Left hindlimb (tissue), 1 donor: ENCODE results near the gene QPRT.
"Not testable (repeated sequence)": the region's sequence is repeated elsewhere in the genome, so short reads cannot be mapped to it uniquely, and the experiment has no call there.

Experiments
- DNase-seq: peaks from one replicate; pipeline ENCODE4 v3.0.0-alpha.2; 2018

QPRT gene

GRCh38 chr16:29694384-29695195, 15.6 kb downstream of the QPRT start:
- peak; percentile 78 for DNase-seq

- DNase-seq, result not testable (repeated sequence)
Measured at GRCh38 chr16:29695675-29696074, 16.7 kb downstream of the QPRT start.

GRCh38 chr16:29696881-29697331, 17.9 kb downstream of the QPRT start:
- DNase-seq, result no peak

GRCh38 chr16:29697391-29697790, 18.4 kb downstream of the QPRT start:
- DNase-seq, result no peak

GRCh38 chr16:29698042-29698441, 19.1 kb downstream of the QPRT start:
- DNase-seq, result no peak

- no peak for DNase-seq
Measured at GRCh38 chr16:29698484-29699323, 19.7 kb downstream of the QPRT start.

GRCh38 chr16:29699324-29700219, 20.6 kb downstream of the QPRT start:
- no peak for DNase-seq

- DNase-seq, result peak; percentile 66
Measured at GRCh38 chr16:29700253-29700987, 21.4 kb downstream of the QPRT start.

GRCh38 chr16:29701214-29701555, 22.2 kb downstream of the QPRT start:
- no peak for DNase-seq

GRCh38 chr16:29702269-29702668, 23.3 kb downstream of the QPRT start:
- no peak for DNase-seq

GRCh38 chr16:29705030-29705429, 26.1 kb downstream of the QPRT start:
- no peak for DNase-seq

GRCh38 chr16:29707160-29707559, 28.2 kb downstream of the QPRT start:
- not testable (repeated sequence) for DNase-seq

- DNase-seq, result no peak
Measured at GRCh38 chr16:29708917-29709600, 30.1 kb downstream of the QPRT start.

GRCh38 chr16:29709657-29710056, 30.7 kb downstream of the QPRT start:
- DNase-seq, result not testable (repeated sequence)

- peak; percentile 29 for DNase-seq
Measured at GRCh38 chr16:29710227-29711219, 31.5 kb downstream of the QPRT start.

GRCh38 chr16:29712809-29713208, 33.8 kb downstream of the QPRT start:
- DNase-seq, result no peak

GRCh38 chr16:29714396-29714795, 35.4 kb downstream of the QPRT start:
- no peak for DNase-seq

GRCh38 chr16:29714972-29715371, 36.0 kb downstream of the QPRT start:
- DNase-seq, result no peak

GRCh38 chr16:29717113-29717512, 38.1 kb downstream of the QPRT start:
- no peak for DNase-seq

- DNase-seq, result no peak
Measured at GRCh38 chr16:29719063-29719462, 40.1 kb downstream of the QPRT start.
